Pancreas (tissue), 10 donors: ENCODE data around the gene CLEC17A. TPM values are rescaled to one million over a fixed set of nuclear protein-coding genes. Genes with fewer than 3 reads are reported as not detected.

ENCODE experiments used
- ATAC-seq, 4 donors: fragments of 200-7000 bp; cut with Tn5 transposase; one replicate each; pipeline versions ENCODE4 v1.8.0 to v1.9.1; 2020; ENCODE audit warnings: mild to moderate bottlenecking in 4 of 4, moderate library complexity in 4 of 4
- DNase-seq, 6 donors: peaks; one replicate each; pipeline ENCODE4 v3.0.0-alpha.2; 2020
- FAIRE-seq: peaks from 2 replicates; lab custom pipeline; 2012; peaks lifted over from hg19 to GRCh38; lab: Jason Lieb, UNC
- H3K27ac ChIP-seq, 4 donors: fragments of 200-600 bp; sonication (generic); 1 replicate in 3 of 4; 2 replicates in 1 of 4; pipeline versions ENCODE4 v1.5.0 to v1.8.0; 2020
- H3K27me3 ChIP-seq, 4 donors: fragments of 200-600 bp; one replicate each; pipeline ENCODE4 v1.8.0; 2021
- H3K36me3 ChIP-seq, 3 donors: fragments of 200-600 bp; sonication (generic) in 1 of 3; one replicate each; pipeline versions ENCODE4 v1.5.0 to v1.8.0; 2020 to 2021
- H3K4me1 ChIP-seq, 3 donors: fragments of 200-600 bp; one replicate each; pipeline ENCODE4 v1.8.0; 2021
- H3K4me3 ChIP-seq, 4 donors: fragments of 200-600 bp; sonication (generic) in 2 of 4; one replicate each; pipeline versions ENCODE4 v1.5.0 to v1.8.0; 2020 to 2021
- H3K9me3 ChIP-seq, 4 donors: fragments of 200-600 bp; one replicate each; pipeline ENCODE4 v1.8.0; 2021
- WGBS, 2 donors: extraction: QIAGEN DNeasy Blood & Tissue Kit; methylation state at CpG; one replicate each; pipeline ENCODE4 v1.1.7; 2013; 5-methylcytosine and 5-hydroxymethylcytosine counted together
- intact Hi-C, 3 donors: fragments of 100-400 bp; cut with DNase I; formaldehyde crosslinking; loops; one replicate each; pipeline versions ENCODE4 v1.11.1 to v1.14.2; 2022
- polyA plus RNA-seq, 2 donors: library from polyadenylated mRNA; stranded (reverse); fragments of 200-250 nt; gene quantifications; one replicate each; pipeline ENCODE4 v1.2.3, GENCODE V29; 2013
- total RNA-seq, 6 donors: library from RNA; stranded (reverse); fragmentation: NEBNext Ultra II Directional in 4 of 6; extraction: Animal tissue kit (Norgen Biotek cat#: 25700) in 4 of 6; gene quantifications; one replicate each; pipeline versions ENCODE4 v1.2.1 to v1.2.4, GENCODE V29; 2021 to 2023
- TF ChIP-seq, protein P1 (sequence below), 4 donors: fragments of 200-600 bp; sonication (generic) in 3 of 4; IDR thresholded peaks; one replicate each; pipeline versions ENCODE4 v1.5.0 to v1.8.0; 2021; ENCODE audit warnings: antibody characterized with exemption in 4 of 4
- donor health status: healthy with polysubstance abuse.
- donor health status: DM: no; HTN: no; CAD: no; lungs with moderate emphysema.
- donor health status: DM: no; HTN: no; CAD: no.
- donor health status: control.
- donor health status: control.
- donor health status: Bipolar disorder and iron deficiency.
- donor health status: DM: yes; HTN: yes; CAD: no.
- donor health status: DM: no; HTN: no; CAD: no.
- donor health status: DM: no; HTN: no; CAD: no.
- donor health status: DM: yes; HTN: yes; CAD: no.

Gene CLEC17A
- total and polyA plus RNA-seq, 8 donors, result 0.09 to 0.15 (median 0.12) TPM; not detected in 4

- Histone ChIP-seq H3K27me3 (no peaks in the 10 kb centered on the region), H3K4me3 (no peak overlapping the region), H3K4me1 (peaks cover 0 to 7% (median 7%) of the 10 kb centered on the region in 3 donors), H3K36me3 (no peaks in the 10 kb centered on the region), H3K9me3 (no peaks in the 10 kb centered on the region), H3K27ac (no peak overlapping the region)
- ATAC-seq (no peak), DNase-seq (peak in 1 of 6 donors; percentile 61), FAIRE-seq (no peak)
- 76 to 80% methylated on average over 28 of the region's 28 CpGs for WGBS, 2 donors
- intact Hi-C loops, result no loop called here
- TF ChIP-seq, protein P1, sequence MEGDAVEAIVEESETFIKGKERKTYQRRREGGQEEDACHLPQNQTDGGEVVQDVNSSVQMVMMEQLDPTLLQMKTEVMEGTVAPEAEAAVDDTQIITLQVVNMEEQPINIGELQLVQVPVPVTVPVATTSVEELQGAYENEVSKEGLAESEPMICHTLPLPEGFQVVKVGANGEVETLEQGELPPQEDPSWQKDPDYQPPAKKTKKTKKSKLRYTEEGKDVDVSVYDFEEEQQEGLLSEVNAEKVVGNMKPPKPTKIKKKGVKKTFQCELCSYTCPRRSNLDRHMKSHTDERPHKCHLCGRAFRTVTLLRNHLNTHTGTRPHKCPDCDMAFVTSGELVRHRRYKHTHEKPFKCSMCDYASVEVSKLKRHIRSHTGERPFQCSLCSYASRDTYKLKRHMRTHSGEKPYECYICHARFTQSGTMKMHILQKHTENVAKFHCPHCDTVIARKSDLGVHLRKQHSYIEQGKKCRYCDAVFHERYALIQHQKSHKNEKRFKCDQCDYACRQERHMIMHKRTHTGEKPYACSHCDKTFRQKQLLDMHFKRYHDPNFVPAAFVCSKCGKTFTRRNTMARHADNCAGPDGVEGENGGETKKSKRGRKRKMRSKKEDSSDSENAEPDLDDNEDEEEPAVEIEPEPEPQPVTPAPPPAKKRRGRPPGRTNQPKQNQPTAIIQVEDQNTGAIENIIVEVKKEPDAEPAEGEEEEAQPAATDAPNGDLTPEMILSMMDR (IDR thresholded peaks at IDR 0.05), result no peak
These were observed 22.7 kb upstream of the CLEC17A start for GRCh38 chr19:14559916-14560775.

DNA sequence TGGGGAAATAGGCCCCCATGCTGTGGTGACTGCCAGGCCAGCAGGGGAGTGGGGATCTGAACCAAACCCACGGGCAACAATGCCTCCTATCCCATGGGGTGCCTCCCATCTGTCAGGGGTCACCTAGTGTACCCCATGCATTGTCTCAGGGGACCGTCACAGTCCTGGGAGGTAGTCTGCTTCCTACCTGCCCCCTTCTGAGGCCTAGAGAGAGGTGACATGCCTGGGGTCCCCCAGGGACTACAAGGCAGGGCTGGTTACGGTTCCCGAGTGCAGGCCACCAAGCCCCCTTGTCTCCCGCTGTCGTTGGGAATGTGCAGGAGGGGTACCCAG is 22.1 kb upstream of the CLEC17A start:
- intact Hi-C loops, result no loop called here
- TF ChIP-seq, protein P1 (IDR thresholded peaks at IDR 0.05), result no peak
- H3K4me1 ChIP-seq, result peaks cover 0 to 7% (median 7%) of the 10 kb centered on the region in 3 donors
- no peaks in the 10 kb centered on the region for H3K27me3 ChIP-seq
- no peaks in the 10 kb centered on the region for H3K36me3 ChIP-seq
- H3K9me3 ChIP-seq, result no peaks in the 10 kb centered on the region
- ATAC-seq, result no peak
- H3K27ac ChIP-seq, result no peak overlapping the region
- FAIRE-seq, result no peak
- no peak overlapping the region for H3K4me3 ChIP-seq
- DNase-seq, result no peak
- 86 to 95% methylated on average over 6 of the region's 6 CpGs for WGBS, 2 donors

DNA sequence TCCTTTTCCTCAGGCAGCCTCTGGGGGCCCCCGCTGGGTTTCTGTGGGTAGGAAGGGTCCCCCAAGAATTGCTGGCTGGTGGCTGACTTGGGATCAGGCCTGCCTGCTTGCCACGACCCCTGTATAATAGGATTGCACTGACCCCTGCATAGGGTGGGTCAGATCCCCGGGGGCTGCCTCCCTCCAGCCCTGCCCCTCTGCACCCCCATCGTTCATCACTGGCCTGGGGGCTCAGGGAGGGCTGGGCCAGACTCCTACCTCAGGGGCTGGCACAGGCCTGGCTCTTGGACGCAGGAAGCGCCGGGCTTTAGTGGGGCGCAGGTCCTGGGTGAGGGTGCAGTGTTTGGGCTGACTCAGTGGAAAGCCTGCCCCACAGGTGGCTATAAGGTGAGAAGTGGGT is 21.6 kb upstream of the CLEC17A start:
- TF ChIP-seq, protein P1 (IDR thresholded peaks at IDR 0.05), result no peak
- WGBS, 2 donors, result 85 to 89% methylated on average over 8 of the region's 8 CpGs
- no peaks in the 10 kb centered on the region for H3K27me3 ChIP-seq
- H3K4me3 ChIP-seq, result no peak overlapping the region
- DNase-seq, result no peak
- no peak for ATAC-seq
- H3K9me3 ChIP-seq, result no peaks in the 10 kb centered on the region
- no peak for FAIRE-seq
- intact Hi-C loops, result no loop called here
- H3K27ac ChIP-seq, result peak overlapping the region in 1 of 4 donors; percentile 57
- H3K36me3 ChIP-seq, result no peaks in the 10 kb centered on the region
- H3K4me1 ChIP-seq, result peaks cover 0 to 7% (median 7%) of the 10 kb centered on the region in 3 donors

- Histone ChIP-seq H3K4me1 (peaks cover 0 to 4% (median under 1%) of the 10 kb centered on the region in 3 donors), H3K27me3 (no peaks in the 10 kb centered on the region), H3K9me3 (no peaks in the 10 kb centered on the region), H3K27ac (peak overlapping the region in 2 of 4 donors; percentile 35 to 57), H3K4me3 (peak overlapping the region in 1 of 4 donors; percentile 14), H3K36me3 (no peaks in the 10 kb centered on the region)
- DNase-seq, result peak in 1 of 6 donors; percentile 78
- WGBS, 2 donors, result 52 to 55% methylated on average over 22 of the region's 22 CpGs
- intact Hi-C loops, result no loop called here
- TF ChIP-seq, protein P1 (IDR thresholded peaks at IDR 0.05), result no peak
- peak; percentile 47 to 71 (median 70) for ATAC-seq
- FAIRE-seq, result no peak
These were observed 21.0 kb upstream of the CLEC17A start for GRCh38 chr19:14561847-14562351.
